ENCODE results near the gene SCCPDH.
"Not testable (repeated sequence)": the region's sequence is repeated elsewhere in the genome, so short reads cannot be mapped to it uniquely, and the experiment has no call there.

SCCPDH gene

DNA sequence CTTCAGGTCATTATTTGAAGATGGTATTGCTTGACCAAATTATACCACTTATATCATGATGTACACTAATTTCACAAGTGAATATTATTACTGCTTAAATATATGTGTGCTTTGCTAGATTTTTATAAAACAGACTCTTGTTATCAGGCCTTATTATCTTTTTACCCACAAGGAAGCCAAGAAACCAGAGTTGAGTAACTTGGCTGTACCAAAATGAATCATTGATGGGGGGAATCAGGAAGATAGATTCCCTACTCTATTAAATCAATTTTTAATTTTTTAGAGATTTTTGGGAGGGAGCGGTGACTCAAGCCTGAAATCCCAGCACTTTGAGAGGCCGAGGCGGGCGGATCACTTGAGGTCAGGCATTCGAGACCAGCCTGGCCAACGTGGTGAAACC lies 16.0 kb upstream of the SCCPDH start:
- no peak for DNase-seq (ENCODE audit: low read depth)

DNA sequence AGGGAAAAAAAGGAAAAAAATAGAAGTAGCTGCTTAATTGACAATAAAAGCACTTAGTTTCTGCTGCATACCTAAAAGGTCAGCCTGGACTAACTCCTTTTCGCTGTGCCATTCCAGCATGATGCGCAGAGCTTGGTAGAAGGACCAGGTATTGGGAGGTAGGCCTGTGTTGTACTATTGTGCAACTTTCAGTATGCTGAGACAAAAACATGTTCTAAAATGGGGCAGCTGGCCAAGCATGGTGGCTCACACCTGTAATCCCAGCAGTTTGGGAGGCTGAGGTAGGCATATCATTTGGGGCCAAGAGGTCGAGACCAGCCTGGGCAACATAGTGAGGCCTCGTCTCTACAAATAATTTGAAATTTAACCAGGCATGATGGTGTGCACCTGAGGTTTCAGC lies 15.0 kb upstream of the SCCPDH start:
- DNase-seq (ENCODE audit: low read depth), result no peak

DNA sequence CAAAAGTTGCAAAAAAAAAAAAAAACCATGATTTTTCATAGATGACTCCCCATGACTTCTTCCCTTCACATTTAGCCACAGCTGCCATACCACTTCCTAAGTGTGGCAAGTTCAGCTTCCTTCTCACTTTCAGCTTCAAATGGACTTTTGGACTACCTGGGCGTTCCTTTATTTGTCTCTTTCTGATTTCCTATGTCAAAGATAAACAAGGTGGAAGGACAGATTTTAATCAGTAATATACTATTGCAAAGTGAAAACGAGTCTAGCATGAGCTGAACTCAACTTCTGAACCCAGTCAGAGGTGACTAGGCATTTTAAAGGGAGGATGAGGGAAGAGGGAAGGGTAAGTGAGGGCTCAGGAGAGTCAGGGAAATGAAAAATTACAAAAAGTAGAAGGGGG lies 14.4 kb upstream of the SCCPDH start:
- DNase-seq (ENCODE audit: low read depth), result no peak

DNA sequence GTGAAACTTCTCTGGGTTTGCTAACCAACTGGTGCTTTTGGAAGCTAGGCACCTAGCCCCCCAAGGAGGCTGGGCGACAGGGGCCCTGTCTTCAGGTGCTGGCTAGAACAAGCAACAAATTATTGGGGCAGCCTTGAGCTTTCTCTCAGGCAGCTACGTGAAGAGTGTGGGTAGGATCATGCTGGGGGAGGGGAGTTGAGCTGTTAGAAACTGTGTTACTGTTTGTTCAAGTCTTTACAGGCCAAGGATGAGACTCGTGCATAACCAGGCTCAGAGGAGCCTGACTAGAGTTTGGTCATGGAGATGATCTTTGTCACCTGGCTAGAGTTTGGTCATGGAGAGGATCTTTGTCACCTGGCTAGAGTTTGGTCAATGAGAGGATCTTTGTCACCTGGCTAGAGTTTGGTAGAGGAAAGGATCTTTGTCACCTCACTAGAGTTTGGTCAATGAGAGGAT lies 12.6 kb upstream of the SCCPDH start:
- no peak for DNase-seq (ENCODE audit: low read depth)

DNA sequence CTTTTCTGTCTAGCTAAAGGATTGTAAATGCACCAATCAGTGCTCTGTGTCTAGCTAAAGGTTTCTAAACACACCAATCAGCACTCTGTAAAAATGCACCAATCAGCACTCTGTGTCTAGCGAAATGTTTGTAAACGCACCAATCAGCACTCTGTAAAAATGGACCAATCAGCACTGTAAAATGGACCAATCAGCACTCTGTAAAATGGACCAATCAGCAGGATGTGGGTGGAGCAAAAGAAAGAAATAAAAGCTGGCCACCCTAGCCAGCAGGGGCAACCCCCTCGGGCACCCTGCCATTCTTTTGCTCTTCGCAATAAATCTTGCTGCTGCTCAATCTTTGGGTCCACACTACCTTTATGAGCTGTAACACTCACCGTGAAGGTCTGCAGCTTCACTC lies 11.8 kb upstream of the SCCPDH start:
- DNase-seq (ENCODE audit: low read depth), result not testable (repeated sequence)

DNA sequence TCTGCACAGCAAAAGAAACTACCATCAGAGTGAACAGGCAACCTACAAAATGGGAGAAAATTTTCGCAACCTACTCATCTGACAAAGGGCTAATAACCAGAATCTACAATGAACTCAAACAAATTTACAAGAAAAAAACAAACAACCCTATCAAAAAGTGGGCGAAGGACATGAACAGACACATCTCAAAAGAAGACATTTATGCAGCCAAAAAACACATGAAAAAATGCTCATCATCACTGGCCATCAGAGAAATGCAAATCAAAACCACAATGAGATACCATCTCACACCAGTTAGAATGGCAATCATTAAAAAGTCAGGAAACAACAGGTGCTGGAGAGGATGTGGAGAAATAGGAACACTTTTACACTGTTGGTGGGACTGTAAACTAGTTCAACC lies 4.8 kb upstream of the SCCPDH start:
- not testable (repeated sequence) for DNase-seq (ENCODE audit: low read depth)

DNA sequence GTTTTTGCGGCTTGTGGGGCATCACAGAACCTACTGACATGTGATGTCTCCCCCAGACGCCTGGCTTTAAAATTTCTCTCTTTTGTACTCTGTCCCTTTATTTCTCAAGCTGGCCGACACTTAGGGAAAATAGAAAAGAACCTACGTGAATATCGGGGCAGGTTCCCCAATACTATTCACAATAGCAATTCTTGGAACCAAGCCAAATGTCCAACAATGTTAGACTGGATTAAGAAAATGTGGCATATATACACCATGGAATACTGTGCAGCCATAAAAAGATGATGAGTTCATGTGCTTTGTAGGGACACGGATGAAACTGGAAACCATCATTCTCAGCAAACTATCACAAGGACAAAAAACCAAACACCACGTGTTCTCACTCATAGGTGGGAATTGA lies 3.4 kb upstream of the SCCPDH start:
- DNase-seq (ENCODE audit: low read depth), result not testable (repeated sequence)

DNA sequence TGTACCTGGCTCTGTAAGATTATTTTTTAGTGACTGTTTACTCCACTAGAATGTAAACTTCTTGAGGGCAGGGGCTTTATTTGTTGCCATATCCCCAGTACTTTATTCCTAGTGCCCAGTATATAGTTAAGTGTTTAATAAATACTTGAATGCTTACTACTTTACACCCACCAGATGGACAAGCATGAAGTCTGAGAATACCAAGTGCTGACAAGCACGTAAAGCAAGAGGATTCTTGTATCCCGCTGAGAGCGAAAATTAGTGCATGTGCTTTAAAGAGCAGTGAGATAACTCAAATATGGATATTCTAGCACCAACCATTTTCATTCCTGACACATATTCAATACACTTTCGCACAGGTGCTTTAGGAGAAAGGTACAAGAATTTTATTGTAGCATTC lies 1.5 kb upstream of the SCCPDH start:
- DNase-seq (ENCODE audit: low read depth), result no peak

DNA sequence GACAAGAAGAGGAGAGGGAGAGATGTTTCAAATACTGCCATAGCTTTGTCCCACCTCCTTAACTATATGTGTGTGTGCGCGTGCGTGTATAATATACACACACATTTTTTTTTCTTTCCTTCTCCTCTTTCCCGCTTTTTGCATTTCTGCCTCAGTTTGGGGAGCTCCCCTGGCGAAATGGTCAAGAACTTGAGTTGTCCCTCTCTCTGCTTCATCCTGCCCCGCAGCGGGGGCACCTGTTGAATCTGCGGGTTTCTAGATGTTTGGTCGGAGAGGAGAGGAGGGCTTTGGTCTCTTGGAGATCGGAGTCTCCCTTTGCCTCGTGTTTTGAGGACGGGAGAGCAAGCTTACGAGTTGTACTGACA lies 504 bp downstream of the SCCPDH start:
- DNase-seq (ENCODE audit: low read depth), result no peak

DNA sequence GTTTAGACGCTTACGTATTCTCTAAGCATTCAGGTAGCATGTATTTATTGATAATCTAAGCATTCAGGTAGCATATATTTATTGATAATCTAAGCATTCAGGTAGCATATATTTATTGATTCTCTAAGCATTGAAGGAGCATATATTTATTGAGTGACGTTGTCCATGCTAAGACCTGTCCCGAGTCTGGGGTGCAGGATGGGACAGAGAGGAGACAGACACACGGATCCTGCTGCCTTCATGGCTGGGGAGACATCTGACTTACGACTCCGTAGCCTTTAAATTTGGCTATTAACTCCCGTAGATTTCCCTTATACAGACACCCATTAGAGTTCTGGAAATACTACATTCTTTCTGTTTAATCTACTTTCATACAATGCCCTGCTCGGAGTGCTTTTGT lies 982 bp downstream of the SCCPDH start:
- no peak for DNase-seq (ENCODE audit: low read depth)

DNA sequence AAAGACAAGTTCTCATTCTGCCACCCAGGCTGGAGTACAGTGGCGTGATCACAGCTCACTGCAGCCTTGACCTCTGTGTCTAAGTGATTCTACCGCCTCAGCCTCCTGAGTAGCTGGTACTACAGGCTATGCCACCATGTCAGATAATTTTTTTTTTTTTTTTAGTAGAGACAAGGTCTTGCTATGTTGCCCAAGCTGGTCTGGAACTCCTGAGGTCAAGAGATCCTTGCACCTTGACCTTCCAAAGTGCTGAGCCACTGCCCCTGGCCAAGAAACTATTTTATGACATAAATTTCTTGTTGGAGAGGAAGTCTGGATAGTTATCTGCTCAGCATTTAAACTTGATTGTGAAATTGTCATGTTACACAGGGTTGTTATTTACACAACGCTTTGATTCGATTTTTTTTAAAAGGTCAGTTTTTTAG lies 2.1 kb downstream of the SCCPDH start:
- DNase-seq (ENCODE audit: low read depth), result no peak

DNA sequence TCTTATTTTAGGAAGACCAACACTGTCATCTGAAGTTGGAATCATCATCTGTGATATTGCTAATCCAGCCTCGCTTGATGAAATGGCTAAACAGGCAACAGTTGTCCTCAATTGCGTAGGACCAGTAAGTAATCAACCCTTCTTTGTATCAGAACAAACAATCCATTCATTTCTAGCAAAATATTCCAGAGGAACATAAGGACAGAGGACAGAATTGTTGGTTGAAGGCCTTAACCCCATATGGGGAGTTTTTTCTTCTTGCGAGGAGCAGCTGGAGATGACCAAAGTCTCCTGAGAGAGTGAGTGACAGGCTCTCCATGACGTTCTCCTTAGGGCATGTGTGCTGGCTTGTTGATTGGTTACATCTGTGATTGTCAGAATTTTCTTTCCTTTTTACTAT lies 2.7 kb downstream of the SCCPDH start:
- DNase-seq (ENCODE audit: low read depth), result no peak

DNA sequence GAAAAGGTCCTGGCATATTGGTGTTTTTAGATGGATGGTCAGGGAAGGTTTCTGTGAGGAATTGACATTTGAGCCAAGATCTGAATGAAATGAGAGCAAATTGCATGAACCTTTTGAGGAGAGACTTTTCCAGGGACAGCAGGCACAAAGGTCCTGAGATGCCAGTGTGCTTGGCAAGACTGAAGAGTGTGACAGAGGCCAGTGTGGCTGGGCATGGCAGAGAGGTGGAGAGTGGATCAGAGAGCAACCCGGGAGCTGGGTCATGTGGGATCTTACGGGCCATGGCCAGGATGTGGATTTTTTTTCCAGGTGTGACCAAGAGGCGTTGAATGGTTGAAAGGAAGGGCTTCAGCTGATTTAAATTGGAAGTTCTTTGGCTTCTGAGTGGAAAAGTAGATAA lies 3.4 kb downstream of the SCCPDH start:
- DNase-seq (ENCODE audit: low read depth), result no peak

DNA sequence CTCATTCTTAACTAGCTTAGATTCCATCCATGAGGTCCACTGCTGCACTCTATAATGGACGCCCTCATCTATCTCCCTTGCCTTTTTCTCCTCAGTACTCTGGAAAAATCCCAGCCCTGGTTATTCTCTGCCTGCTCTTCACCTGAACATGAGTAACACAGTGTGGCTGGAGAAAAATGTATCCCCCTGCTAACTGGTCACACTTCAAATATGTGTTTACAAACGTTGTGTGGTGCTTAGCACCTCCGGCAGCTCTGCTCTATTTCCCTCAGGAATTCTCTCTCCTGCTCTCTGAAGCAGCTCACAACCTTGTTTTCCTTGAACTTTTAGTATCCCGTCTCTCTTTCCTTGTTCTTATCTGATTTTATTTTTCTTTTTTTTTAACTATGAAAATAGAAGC lies 4.1 kb downstream of the SCCPDH start:
- no peak for DNase-seq (ENCODE audit: low read depth)

DNA sequence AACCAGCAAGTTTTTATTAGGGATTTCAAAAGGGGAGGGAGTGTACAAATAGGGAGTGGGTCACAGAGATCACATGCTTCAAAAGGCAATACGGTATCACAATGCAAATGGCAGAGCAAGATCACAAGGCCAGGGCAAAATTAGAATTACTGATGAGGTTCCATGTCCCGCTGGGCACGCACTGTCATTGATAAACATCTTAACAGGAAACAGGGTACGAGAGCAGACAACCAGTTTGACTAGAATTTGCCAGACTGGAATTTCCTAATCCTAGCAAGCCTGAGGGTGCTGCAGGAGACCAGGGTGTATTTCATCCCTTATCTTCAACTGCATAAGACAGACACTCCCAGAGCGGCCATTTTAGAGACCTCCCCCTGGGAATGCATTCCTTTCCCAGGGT lies 4.8 kb downstream of the SCCPDH start:
- DNase-seq (ENCODE audit: low read depth), result not testable (repeated sequence)

DNA sequence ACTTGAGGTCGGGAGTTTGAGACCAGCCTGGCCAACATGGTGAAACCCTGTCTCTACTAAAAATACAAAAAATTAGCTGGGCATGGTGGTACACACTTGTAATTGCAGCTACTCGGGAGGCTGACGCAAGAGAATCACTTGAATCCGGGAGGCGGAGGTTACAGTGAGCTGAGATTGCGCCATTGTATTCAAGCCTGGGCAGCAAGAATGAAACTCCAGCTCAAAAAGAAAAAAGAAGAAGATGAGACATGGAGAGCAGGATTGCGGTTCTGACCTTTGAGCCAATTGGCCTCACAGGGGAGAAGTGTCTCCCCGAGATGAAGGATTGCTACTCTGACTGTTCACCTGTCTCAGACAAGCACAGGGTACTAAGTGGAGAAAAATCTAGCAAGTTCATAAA lies 6.6 kb downstream of the SCCPDH start:
- DNase-seq (ENCODE audit: low read depth), result no peak

DNA sequence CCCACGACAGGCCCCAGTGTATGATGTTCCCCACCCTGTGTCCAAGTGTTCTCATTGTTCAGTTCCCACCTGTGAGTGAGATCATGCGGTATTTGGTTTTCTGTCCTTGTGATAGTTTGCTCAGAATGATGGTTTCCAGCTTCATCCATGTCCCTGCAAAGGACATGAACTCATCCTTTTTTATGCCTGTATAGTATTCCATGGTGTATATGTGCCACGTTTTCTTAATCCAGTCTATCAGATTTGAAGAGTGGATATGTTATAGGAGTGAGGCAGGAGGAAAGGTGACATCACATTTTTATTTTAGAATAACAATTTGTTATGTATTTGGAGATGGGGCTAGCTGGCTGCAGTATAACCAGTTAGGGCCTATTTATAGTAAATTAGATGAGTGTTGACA lies 7.7 kb downstream of the SCCPDH start:
- not testable (repeated sequence) for DNase-seq (ENCODE audit: low read depth)

DNA sequence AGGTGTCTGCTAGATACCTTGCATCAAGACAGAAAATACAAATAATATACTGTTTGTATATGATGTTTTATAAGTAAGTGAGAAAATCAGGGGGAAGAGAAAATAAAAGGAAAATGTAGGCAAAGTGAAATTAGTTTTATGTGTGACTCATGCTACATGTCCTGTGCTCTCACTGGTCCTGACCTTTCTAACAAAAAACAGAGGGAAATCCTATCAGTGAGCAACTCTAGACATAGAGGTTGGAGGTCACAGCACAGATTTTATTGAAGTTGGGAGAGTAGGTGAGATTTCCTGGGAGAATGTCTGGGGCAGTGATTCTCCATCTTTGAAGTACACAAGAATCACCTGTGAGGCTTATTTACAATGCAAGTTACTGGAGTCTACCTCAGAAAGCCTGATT lies 9.5 kb downstream of the SCCPDH start:
- DNase-seq (ENCODE audit: low read depth), result no peak

DNA sequence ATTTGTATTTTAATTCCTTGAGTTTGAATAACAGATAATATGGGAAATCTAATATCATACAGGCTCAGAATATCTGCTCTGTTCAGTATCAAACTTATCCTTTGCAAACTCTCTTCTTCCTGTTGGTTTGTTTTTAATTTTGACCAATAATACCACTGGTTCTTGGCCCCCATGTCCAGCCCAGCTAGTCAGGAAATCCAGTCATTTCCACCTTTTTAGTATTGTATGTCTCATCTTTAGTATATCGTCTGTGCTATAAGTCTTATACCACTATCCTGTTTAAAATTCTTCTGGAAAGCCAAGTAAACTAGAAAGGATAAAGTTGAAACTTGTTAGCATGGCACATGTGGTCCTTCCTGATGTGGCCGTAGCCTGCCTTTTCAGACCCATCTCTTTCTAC lies 10.7 kb downstream of the SCCPDH start:
- no peak for DNase-seq (ENCODE audit: low read depth)

DNA sequence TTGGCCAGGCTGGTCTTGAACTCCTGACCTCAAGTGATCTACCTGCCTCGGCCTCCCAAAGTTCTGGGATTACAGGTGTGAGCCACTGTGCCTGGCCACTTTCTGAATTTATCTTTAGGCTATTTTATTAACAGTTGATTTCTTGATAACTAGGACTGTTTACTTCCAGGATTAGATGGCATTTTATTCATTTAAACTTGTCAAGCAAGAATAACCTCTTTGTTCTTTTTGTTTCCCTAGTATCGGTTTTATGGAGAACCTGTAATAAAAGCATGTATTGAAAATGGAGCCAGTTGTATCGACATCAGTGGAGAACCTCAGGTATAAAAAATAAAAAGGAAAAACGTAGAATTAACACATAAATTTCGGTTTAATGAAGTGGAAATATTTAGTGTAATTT lies 11.5 kb downstream of the SCCPDH start:
- DNase-seq (ENCODE audit: low read depth), result no peak

DNA sequence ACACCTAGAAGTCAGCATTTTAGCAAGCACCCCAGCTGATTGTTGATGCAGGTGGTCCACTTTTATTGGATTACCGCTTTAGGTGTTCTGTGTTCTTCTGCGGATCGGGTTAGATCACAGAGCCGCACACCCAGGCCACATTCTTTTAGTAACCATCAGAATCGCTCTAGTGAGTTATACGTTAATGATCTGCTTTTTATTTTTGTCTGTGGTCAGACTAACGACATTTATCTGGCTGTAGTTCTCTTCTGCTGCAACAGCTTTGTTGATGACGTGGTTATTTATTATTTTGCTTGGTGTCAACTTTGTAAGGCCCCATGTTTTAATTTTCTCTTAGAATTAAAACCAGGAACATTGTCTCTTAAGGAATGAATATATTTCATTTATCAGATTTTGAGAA lies 18.2 kb downstream of the SCCPDH start:
- no peak for DNase-seq (ENCODE audit: low read depth)

DNA sequence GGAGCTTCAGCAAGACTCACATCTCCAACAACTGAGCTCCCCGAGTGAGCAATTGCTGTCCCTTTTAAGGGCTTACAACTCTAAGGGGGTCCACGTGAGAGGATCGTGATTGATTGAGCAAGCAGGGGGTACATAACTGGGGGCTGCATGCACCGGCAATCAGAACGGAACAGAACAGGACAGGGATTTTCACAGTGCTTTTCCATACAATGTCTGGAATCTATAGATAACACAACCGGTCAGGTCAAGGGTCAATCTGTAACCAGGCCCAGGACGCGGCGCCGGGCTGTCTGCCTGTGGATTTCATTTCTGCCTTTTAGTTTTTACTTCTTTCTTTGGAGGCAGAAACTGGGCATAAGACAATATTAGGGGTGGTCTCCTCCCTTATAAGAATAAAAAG lies 21.9 kb downstream of the SCCPDH start:
- DNase-seq (ENCODE audit: low read depth), result not testable (repeated sequence)

DNA sequence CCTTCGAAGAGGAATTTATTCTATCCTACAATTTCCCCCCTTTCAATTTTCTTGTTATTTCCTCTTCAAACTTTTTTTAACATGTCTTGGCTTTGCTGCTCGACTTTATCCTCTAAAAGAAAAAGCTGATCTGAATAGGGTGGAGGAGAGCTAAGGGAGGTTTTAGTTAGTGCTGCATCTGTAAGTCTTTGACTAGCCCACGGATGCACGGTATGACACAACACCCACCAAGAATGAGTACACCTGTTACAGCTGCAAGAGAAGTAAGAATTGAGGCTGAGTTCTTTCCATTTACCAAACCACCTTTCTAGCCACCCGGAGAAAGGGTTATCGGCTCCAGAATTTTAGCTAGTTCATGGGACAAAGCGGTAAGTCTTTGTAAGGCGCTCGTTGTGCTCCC lies 23.8 kb downstream of the SCCPDH start:
- DNase-seq (ENCODE audit: low read depth), result no peak

DNA sequence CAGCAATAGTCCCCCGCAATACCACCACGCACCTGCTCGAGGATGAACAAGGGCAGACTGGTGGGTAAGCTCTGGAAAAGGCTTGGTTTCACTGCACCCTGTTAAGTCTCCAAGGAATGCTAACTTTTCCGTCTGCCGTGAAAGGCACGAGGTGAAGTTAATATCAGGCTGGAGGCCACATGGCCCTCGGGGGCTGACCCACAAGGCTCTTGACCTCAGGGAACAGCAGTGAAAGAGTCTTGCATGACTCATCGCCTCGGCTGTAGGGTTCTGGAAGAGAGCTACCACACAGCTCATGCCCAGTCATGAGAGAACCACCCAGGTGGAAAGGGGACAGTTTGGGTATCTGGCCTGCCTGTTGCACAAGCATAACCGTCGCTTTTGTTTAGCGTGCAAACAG lies 24.7 kb downstream of the SCCPDH start:
- no peak for DNase-seq (ENCODE audit: low read depth)

DNA sequence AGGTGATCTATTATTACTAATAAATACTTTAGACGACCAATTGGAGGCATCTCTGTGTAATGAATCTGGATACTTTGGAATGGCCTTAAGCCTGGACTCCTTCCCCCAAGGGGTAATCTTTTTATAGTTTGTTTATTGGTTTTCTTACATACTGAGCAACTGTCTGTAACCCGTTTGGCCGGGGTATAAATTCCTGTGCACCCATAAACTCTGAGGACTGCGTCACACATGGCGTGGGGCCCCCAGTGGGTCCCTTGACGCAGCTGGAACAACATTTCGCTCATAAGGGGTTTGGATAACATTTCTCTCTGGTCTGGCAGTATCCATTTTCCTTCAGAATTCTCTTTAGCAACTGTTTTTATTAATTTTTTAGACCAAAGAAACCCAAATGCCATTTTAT lies 26.5 kb downstream of the SCCPDH start:
- no peak for DNase-seq (ENCODE audit: low read depth)

Measured in stimulated activated CD8-positive, alpha-beta memory T cell treated with anti-CD3 and anti-CD28 coated beads, Interleukin-15, amount 100 ng/mL, for 24 hours (primary cell).